GM18499 (cell line): ENCODE results near the gene LMO7.
"Not testable (repeated sequence)": the region's sequence is repeated elsewhere in the genome, so short reads cannot be mapped to it uniquely, and the experiment has no call there.

Experiments
- ATAC-seq: cut with Tn5 transposase; IDR thresholded peaks from one replicate; pipeline ENCODE4 v1.9.1; 2021; ENCODE audit warnings: moderate number of reproducible peaks; ENCODE audit not compliant: insufficient read depth, unreplicated experiment

Gene LMO7

GRCh38 chr13:75736173-75736572 lies 100.0 kb downstream of the LMO7 start:
- no peak for ATAC-seq

DNA sequence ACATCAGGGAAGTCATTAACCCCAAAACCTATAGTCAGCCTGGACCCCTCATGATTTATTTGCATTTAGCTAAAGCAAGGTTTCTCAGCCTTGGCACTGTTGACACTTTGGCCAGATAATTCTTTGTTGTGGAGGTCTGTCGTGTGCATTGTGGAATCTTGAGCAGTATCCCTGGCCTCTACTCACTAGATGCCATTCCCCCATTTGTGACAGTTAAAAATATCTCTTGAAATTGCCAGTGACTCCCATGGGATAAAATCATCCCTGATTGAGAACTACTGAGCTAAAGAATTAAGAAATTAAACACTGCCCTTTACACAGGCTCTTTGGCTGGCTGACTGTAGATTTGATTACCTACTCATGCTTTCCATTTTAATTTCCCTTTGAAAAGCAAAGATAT lies 102.7 kb downstream of the LMO7 start:
- ATAC-seq, result no peak

- ATAC-seq, result peak; percentile 45
Observed at GRCh38 chr13:75739244-75739868, 103.2 kb downstream of the LMO7 start.

- no peak for ATAC-seq
Observed at GRCh38 chr13:75740031-75740430, 103.9 kb downstream of the LMO7 start.

GRCh38 chr13:75743072-75743471 lies 106.9 kb downstream of the LMO7 start:
- ATAC-seq, result not testable (repeated sequence)

DNA sequence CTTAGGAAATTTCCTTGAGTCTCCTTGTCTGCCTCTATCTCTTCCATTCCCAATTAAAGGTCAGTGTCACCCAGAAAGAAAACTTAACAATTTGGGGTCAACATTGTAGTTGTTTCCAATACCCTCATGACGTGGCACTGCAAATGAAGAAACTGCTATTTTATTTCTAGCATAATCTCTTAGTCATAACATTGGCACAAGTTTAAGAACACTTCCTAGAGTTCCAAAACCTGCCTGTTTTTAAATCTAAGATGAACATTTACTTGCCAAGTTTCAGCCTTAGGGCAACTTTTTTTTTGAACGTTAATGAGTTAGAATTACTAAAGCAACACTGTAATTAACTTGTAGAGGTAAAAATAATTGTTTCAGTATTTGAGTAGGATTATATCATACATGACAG lies 108.0 kb downstream of the LMO7 start:
- ATAC-seq, result no peak

DNA sequence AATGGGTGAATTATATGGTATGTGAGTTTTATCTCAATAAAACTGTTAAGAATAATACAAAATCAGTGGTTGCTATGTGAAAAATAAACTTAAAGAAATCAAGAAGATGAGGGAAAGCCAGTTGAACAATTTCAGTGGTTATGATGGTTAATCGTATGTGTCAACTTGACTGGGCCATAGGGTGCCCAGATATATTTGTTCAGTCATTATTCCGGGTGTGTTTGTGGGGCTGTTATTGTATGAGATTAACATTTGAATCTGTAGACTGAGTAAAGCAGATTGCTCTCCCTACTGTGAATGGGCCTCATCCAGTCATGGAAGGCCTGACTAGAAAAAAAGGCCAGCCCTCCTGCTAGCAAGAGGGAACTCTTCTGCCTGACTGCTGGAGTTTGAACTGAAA lies 109.3 kb downstream of the LMO7 start:
- no peak for ATAC-seq

DNA sequence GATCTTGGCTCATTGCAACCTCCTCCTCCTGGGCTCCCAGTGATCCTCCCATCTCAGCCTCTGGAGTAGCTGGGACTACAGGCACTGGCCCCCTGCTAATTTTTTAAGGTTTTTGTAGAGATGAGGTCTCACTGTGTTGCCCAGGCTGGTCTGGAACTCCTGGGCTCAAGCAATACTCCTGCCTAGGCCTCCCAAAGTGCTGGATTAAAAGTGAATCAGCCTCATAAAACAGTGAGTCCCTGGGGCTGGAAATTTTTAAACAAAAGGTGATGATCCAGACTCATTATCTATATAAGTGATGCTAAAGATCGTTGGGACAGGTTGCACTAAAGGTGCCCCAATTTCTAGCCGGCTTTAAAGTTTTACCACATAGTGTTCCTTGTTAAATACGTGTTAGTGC lies 112.7 kb downstream of the LMO7 start:
- no peak for ATAC-seq

DNA sequence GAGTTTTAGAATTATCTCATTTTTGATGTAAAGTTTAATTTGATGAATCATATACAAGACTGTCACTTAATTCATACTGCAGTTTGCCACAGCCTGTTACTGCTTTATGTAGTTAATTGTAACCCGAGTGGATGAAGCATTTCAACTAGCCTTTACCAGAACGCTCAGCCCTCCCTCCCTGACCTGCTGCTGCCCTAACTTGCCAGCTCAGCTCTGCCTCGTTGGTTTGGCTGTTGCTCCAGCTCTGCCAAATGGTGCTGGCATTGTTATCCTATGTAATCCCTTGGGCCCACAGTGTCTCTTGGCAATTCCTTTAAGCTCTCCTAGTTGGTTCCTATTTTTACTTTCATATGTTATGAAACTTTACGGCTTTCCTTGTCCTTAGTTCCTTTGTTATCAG lies 113.3 kb downstream of the LMO7 start:
- no peak for ATAC-seq

DNA sequence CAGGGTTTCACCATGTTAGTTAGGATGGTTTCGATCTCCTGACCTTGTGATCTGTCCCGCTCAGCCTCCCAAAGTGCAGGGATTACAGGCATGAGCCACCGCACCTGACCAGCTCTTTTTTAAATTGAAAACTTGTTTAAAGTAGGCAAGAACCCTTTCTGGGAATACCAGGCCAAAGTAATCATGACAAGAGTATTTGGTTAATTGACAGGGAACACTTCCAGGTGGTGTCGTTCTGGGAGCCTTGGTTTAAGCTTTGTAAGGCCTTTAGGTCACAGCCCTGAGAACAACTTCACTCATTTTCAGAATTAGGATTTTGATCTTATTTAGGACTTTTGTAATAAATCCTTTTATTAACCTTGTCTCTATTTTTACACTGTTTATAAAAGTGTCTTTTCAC lies 115.2 kb downstream of the LMO7 start:
- no peak for ATAC-seq

DNA sequence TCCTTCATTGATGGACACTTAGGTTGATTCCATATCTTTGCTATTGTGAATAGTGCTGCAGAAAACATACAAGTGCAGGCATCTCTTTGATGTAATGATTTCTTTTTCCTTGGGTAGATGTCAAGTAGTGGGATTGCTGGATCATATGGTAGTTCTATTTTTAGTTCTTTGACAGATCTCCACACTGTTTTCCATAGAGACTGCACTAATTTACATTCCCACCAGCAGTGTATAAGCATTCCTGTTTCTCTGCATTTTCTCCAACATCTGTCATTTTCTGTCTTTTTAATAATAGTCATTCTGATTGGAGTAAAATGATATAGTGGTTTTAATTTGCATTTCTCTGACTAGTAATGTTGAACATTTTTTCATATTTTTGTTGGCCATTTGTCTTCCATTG lies 116.7 kb downstream of the LMO7 start:
- no peak for ATAC-seq

- no peak for ATAC-seq
Observed at GRCh38 chr13:75754936-75755335, 118.8 kb downstream of the LMO7 start.

GRCh38 chr13:75757336-75757735 lies 121.2 kb downstream of the LMO7 start:
- ATAC-seq, result no peak

DNA sequence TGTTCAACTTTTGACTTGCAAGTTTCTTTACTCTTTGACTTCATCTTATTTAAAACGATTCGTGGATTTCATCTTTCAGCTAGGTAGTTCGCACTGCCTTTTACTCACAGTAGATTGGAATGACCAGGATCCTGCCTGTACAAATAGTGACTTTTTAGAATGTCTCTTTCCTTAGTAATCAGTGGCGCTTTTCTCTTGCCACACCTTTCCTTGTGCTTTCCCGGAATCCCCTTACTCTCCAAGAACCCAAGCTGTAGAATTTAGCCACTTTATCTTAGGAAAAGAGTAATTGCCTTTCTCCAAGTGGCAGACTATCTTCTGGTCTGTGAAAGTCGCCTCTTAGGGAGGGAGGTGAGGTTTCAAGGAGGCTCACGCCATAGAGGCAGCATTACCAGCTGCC lies 123.4 kb downstream of the LMO7 start:
- ATAC-seq, result no peak

DNA sequence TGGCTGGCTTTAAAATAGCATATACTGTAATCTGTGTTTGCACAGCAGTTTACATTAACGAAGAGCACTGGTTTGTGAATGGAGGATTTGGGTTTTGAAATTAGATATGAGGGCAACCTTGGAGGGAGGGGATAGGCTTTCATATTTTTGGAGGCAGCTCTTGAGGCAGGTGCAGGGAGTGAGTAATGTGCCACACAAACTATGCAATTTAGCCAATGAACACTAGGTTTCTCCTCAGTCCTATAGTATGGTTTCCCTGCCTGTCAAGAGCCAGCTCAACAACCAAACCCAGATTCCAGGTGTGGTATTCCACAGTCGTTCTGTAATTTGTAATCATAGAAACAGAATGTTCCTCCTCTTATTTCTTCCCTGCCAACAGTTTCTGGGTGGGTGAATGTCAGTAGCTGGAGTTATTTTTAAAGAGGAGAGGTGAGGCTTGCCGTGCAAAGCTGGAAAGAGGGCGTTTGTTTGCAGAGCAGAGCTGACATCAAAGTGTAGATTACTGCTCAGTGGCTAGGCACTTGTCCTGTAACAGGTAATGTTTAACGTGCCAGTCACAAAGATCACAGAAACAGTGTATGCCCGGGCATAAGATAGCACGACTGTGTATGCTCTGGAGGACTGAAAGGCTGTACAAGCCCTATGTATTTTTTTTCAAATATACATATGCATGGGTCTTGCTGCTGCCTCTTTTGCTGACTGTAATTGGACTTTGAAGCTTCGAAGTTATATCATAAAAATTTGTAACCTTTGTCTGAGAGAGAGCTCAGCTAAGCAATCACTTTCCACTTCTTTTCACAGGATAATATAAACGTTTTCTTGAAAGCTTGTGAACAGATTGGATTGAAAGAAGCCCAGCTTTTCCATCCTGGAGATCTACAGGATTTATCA lies 124.2 kb downstream of the LMO7 start:
- peak; percentile 42 for ATAC-seq

- no peak for ATAC-seq
Observed at GRCh38 chr13:75761369-75761768, 125.2 kb downstream of the LMO7 start.

DNA sequence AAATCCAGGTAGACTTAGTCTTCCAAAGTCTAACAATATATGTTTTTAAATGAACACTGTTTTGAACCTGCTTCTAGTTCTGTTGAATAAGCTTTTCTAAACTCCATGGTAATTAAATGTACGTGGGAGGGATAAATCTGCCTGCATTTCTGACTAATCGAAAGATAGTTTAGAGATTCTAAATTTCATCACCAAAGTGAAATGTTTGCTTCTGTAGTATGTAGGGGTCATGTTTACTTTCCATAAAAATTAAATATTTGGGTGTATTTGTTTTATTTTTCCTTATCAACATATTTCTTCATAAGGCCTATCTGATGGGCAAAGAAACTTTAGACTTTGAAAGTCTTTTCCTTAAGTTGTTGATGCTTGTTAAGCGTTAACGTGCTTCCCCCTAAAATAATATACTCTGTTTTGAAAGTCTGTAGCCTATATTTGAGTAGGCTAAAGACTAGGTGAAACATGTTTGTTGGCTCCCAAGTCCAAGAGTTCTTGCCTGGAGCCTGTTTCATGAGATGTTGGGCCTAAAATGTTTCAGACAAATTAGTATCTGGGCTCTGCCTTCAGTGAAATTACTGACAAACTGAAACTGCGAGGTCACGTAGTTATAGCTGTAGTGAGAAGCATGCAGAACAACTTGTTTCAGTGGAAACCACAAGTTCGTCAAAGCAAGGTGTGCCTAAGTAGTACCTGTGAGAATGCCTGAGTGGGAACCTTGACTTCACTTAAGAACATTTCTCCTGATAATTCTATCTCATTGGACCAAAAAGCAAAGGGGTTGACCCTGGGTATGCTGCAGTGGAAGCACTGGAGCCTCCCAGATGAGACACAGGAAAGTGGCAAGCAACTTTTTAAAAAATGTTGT lies 126.2 kb downstream of the LMO7 start:
- peak; percentile 91 for ATAC-seq

DNA sequence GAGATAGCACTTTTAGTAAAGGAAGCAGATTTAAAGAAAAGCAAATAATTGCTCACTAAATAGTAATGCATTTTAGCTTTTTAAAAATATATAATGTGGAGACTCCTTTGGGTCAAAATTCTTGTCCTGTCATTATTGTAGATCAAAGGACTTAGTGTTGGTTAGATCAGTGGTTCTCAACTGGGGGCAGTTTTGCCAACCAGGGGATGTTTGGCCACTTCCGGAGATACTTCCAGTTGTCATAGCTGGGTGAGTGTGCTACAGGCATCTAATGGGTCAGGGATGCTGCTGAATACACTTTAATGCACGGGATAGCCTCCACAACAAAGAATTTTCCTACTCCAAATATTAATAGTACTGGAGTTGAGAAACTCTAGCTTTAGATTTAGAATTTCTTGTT lies 126.8 kb downstream of the LMO7 start:
- ATAC-seq, result no peak

DNA sequence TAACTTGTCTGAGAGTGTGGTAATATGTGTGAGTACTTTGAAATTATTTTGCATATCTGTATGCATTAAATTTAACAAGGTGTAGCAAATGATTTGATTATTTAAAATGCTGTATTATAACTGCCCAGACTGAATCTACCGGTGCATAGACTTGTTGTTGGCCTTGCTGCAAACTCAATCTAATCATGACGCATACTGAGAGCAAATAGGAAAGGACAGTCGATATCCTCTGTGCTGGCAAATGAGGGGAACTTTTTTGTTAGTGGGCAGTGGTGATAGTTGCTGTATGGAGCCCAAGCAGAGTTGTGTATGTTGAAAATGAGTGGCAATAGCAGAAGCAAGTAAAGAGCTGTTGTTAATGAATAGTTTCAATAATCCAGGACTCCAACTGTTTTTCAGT lies 127.4 kb downstream of the LMO7 start:
- no peak for ATAC-seq

- ATAC-seq, result no peak
Observed at GRCh38 chr13:75764251-75764925, 128.3 kb downstream of the LMO7 start.
